Endothelial cell of umbilical vein (primary cell): Measurements from ENCODE around the gene OCRL. TPM values are rescaled to one million over a fixed set of nuclear protein-coding genes. Genes with fewer than 3 reads are reported as not detected.

Experiments used
- BruUV-seq: library from RNA; stranded (reverse); fragments of 400-500 nt; replicated peaks from 2 replicates; lab custom pipeline; 2021; lab: Mats Ljungman, UMichigan
- CTCF ChIA-PET: fragments of 300-600, 350-600 bp; sonication (Branson Sonifier 250); formaldehyde crosslinking; loops from one replicate; lab custom pipeline; 2021; ENCODE audit warnings: antibody characterized with exemption, inconsistent platforms; lab: Charles Lee
- POLR2A ChIA-PET: fragments of 300-600, 350-600 bp; sonication (Branson Sonifier 250); formaldehyde crosslinking; loops from one replicate; lab custom pipeline; 2021; ENCODE audit warnings: antibody characterized with exemption, inconsistent platforms; lab: Charles Lee
- DNase-seq: peaks from one replicate; pipeline ENCODE4 v3.0.0-alpha.2; 2011; ENCODE audit warnings: low read depth, low spot score
- FAIRE-seq: peaks from 2 replicates; lab custom pipeline; 2011; peaks lifted over from hg19 to GRCh38; lab: Jason Lieb, UNC
- H2AFZ ChIP-seq: 2 replicates; pipeline ENCODE4 v1.6.0; 2012; ENCODE audit warnings: low read depth, low read length, control low read depth, inconsistent platforms
- H3K27ac ChIP-seq: 2 replicates; pipeline ENCODE4 v1.5.1; 2011; ENCODE audit warnings: low read depth, mild to moderate bottlenecking, control low read depth, low read length, moderate library complexity; ENCODE audit not compliant: insufficient read depth
- H3K27me3 ChIP-seq, 2 experiments: 2 replicates each; pipeline versions ENCODE4 v1.6.0 to v1.6.1; 2011; ENCODE audit warnings: low read length in 2 of 2, mixed read lengths in 1 of 2; ENCODE audit not compliant: control insufficient read depth in 2 of 2, insufficient read depth in 2 of 2
- H3K36me3 ChIP-seq, 2 experiments: 2 replicates in 1 of 2; 3 replicates in 1 of 2; pipeline ENCODE4 v1.5.1; 2011; ENCODE audit warnings: low read length in 2 of 2, mild to moderate bottlenecking in 1 of 2, moderate library complexity in 1 of 2; ENCODE audit not compliant: control insufficient read depth in 2 of 2, insufficient read depth in 2 of 2; ENCODE audit errors: extremely low read depth in 1 of 2
- H3K4me1 ChIP-seq: 3 replicates; pipeline ENCODE4 v1.5.1; 2011; ENCODE audit warnings: mild to moderate bottlenecking, low read length; ENCODE audit not compliant: control insufficient read depth, insufficient read depth; ENCODE audit errors: extremely low read depth
- H3K4me2 ChIP-seq: 2 replicates; pipeline ENCODE4 v1.6.1; 2011; ENCODE audit warnings: low read length, control low read depth, mixed read lengths; ENCODE audit not compliant: insufficient read depth
- H3K4me3 ChIP-seq, 3 experiments: fragments of 200-600 bp in 1 of 3; sonication (generic), shearing (Covaris generic) in 1 of 3; replicated peaks in 1 of 3; 2 replicates each; pipeline ENCODE4 v1.5.1; 2011 to 2016; ENCODE audit warnings: control low read depth in 3 of 3, low read length in 3 of 3, mild to moderate bottlenecking in 2 of 3, inconsistent platforms in 1 of 3, low read depth in 1 of 3, moderate library complexity in 1 of 3; ENCODE audit not compliant: insufficient read depth in 1 of 3
- H3K79me2 ChIP-seq: 2 replicates; pipeline ENCODE4 v1.6.0; 2012; ENCODE audit warnings: low read length, inconsistent platforms; ENCODE audit not compliant: control insufficient read depth, insufficient read depth
- H3K9ac ChIP-seq: replicated peaks from 2 replicates; pipeline ENCODE3; 2011; ENCODE audit warnings: low read length, control low read depth; ENCODE audit not compliant: insufficient read depth; ENCODE audit errors: extremely low read depth
- H3K9me1 ChIP-seq: replicated peaks from 3 replicates; pipeline ENCODE4 v1.6.0; 2011; ENCODE audit warnings: mild to moderate bottlenecking, low read length; ENCODE audit not compliant: control insufficient read depth, insufficient read depth; ENCODE audit errors: extremely low read depth
- H3K9me3 ChIP-seq: replicated peaks from 2 replicates; pipeline ENCODE4 v1.5.1; 2012; ENCODE audit warnings: low read length, inconsistent platforms; ENCODE audit not compliant: control insufficient read depth, insufficient read depth
- H4K20me1 ChIP-seq: replicated peaks from 2 replicates; pipeline ENCODE3; 2011; ENCODE audit warnings: mild to moderate bottlenecking, low read length; ENCODE audit not compliant: control insufficient read depth, insufficient read depth; ENCODE audit errors: extremely low read depth
- EZH2 ChIP-seq: IDR thresholded peaks from 2 replicates; pipeline ENCODE4 v1.6.1; 2012; ENCODE audit warnings: borderline replicate concordance, low read depth, mild to moderate bottlenecking, moderate library complexity, low read length, inconsistent platforms; ENCODE audit not compliant: severe bottlenecking
- FOS ChIP-seq: IDR thresholded peaks from 2 replicates; pipeline ENCODE4 v1.6.1; 2011; ENCODE audit warnings: mild to moderate bottlenecking, low read length, moderate library complexity, borderline replicate concordance; ENCODE audit not compliant: insufficient read depth
- GATA2 ChIP-seq: IDR thresholded peaks from 2 replicates; pipeline ENCODE4 v1.7.0; 2011; ENCODE audit warnings: low read depth, mild to moderate bottlenecking, moderate library complexity, mixed read lengths, low read length; ENCODE audit not compliant: insufficient read length, insufficient read depth
- JUN ChIP-seq: IDR thresholded peaks from 2 replicates; pipeline ENCODE4 v1.6.1; 2011; ENCODE audit warnings: borderline replicate concordance, low read depth; ENCODE audit not compliant: insufficient read length, insufficient read depth
- MYC ChIP-seq: IDR thresholded peaks from one replicate; pipeline ENCODE4 v1.6.1; 2011; ENCODE audit warnings: mild to moderate bottlenecking, low read depth, low read length
- POLR2A ChIP-seq: IDR thresholded peaks from 2 replicates; pipeline ENCODE4 v1.6.1; 2012; ENCODE audit warnings: low read depth, mild to moderate bottlenecking, control low read depth, low read length
- POLR2AphosphoS5 ChIP-seq: IDR thresholded peaks from 2 replicates; pipeline ENCODE4 v1.6.1; 2012; ENCODE audit warnings: low read depth, mild to moderate bottlenecking, control low read depth, low read length, moderate library complexity; ENCODE audit not compliant: insufficient read depth
- dilution Hi-C: fragments of 300-500 bp; cut with MboI; formaldehyde crosslinking; loops from one replicate; pipeline ENCODE4 v1.15.0; 2019; ENCODE audit warnings: low sequenced_read_pairs; ENCODE audit not compliant: extremely low pct_ligation_motif_present
- intact Hi-C: fragments of 100-400 bp; cut with micrococcal nuclease; formaldehyde crosslinking; loops from one replicate; pipeline ENCODE4 v1.10.0; 2022
- polyA plus RNA-seq, 4 experiments: library from polyadenylated mRNA; depleted of rRNA in 3 of 4; stranded (reverse) in 3 of 4; unstranded in 1 of 4; fragments of >200 nt; gene quantifications; 2 replicates each; pipeline versions ENCODE4 v1.2.1 to v1.2.3, GENCODE V29; 2011 to 2012; ENCODE audit warnings: missing spikeins in 1 of 4
- total RNA-seq: library from RNA; stranded (reverse); gene quantifications from 2 replicates; pipeline ENCODE4 v1.2.3, GENCODE V29; 2021
- TF ChIP-seq, protein P1 (sequence below), 2 donors: IDR thresholded peaks; 1 replicate in 1 of 2; 2 replicates in 1 of 2; pipeline ENCODE4 v1.5.1; 2011; ENCODE audit warnings: low read length in 2 of 2, mild to moderate bottlenecking in 2 of 2, moderate library complexity in 2 of 2, control low read depth in 1 of 2, inconsistent platforms in 1 of 2, low read depth in 1 of 2; ENCODE audit not compliant: insufficient read depth in 1 of 2; ENCODE audit errors: extremely low read depth in 1 of 2
- TF ChIP-seq, protein P2 (sequence below): IDR thresholded peaks from 2 replicates; pipeline ENCODE4 v1.6.1; 2011; ENCODE audit not compliant: insufficient read depth, insufficient read length

The OCRL gene
- total and polyA plus RNA-seq, 2 donors (not counting 3 experiments of a cell fraction or from before 2014, with no cell fraction given) = 14.6 to 20.9 TPM

DNA sequence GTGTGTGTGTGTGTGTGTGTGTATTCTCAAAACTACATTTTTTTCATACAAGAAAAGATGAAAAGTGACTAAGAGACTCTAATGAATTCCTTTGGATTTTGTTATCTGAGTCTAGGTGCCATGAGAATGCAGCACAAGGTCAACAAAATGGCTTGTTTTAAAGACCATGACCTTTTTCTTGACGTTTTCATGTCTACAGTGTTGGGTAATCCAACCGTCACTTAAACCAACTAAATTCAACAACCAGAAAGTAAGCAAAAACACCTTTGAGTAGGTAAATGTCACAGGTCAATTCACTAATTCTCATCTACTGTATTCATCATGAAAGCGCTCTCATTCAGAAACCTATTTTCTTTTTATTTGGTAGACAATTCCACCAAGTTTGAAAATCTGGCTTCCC, 19.9 kb upstream of the OCRL start:
- TF ChIP-seq POLR2AphosphoS5 = no peak
- TF ChIP-seq POLR2A = no peak
- no peak for TF ChIP-seq GATA2
- TF ChIP-seq, protein P1, sequence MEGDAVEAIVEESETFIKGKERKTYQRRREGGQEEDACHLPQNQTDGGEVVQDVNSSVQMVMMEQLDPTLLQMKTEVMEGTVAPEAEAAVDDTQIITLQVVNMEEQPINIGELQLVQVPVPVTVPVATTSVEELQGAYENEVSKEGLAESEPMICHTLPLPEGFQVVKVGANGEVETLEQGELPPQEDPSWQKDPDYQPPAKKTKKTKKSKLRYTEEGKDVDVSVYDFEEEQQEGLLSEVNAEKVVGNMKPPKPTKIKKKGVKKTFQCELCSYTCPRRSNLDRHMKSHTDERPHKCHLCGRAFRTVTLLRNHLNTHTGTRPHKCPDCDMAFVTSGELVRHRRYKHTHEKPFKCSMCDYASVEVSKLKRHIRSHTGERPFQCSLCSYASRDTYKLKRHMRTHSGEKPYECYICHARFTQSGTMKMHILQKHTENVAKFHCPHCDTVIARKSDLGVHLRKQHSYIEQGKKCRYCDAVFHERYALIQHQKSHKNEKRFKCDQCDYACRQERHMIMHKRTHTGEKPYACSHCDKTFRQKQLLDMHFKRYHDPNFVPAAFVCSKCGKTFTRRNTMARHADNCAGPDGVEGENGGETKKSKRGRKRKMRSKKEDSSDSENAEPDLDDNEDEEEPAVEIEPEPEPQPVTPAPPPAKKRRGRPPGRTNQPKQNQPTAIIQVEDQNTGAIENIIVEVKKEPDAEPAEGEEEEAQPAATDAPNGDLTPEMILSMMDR (IDR thresholded peaks at IDR 0.05; ENCODE audit: extremely low read depth in 1 of 2, insufficient read depth in 1 of 2, low read depth in 1 of 2, low read length in 2 of 2) = no peak
- TF ChIP-seq JUN = no peak
- no peak for TF ChIP-seq MYC
- TF ChIP-seq FOS = no peak
- no peak for TF ChIP-seq EZH2
- TF ChIP-seq, protein P2, sequence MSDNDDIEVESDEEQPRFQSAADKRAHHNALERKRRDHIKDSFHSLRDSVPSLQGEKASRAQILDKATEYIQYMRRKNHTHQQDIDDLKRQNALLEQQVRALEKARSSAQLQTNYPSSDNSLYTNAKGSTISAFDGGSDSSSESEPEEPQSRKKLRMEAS = no peak
- Histone ChIP-seq H3K9me1 (no peaks in the 10 kb centered on the region), H2AFZ (no peak overlapping the region), H3K4me3 (no peak overlapping the region), H3K36me3 (no peaks in the 10 kb centered on the region), H3K9ac (no peak overlapping the region), H3K4me1 (peaks cover 5% of the 10 kb centered on the region), H3K27ac (no peak overlapping the region), H4K20me1 (no peaks in the 10 kb centered on the region), H3K27me3 (peaks cover 0 to 10% of the 10 kb centered on the region in 2 experiments), H3K79me2 (peaks cover 5% of the 10 kb centered on the region), H3K4me2 (no peak overlapping the region), H3K9me3 (no peaks in the 10 kb centered on the region)
- no TSS peak for BruUV-seq
- no peak for DNase-seq
- CTCF ChIA-PET = no interaction called here
- no peak for FAIRE-seq
- dilution Hi-C loops = no loop called here
- POLR2A ChIA-PET = no interaction called here
- intact Hi-C loops = no loop called here
